Measurements from ENCODE around the gene GZMM.
"Not testable (repeated sequence)": the region's sequence is repeated elsewhere in the genome, so short reads cannot be mapped to it uniquely, and the experiment has no call there.

The GZMM gene

GRCh38 chr19:582497-583197 lies 38.8 kb downstream of the GZMM start:
- TF ChIP-seq CTCF (IDR thresholded peaks at IDR 0.05; ENCODE audit: control insufficient read depth, insufficient read depth, low read depth, low read length, missing control alignments), result no peak
- no peak overlapping the region for H3K4me3 ChIP-seq (ENCODE audit: control insufficient read depth, low read depth, low read length)
- no peak for DNase-seq (ENCODE audit: low read depth)

DNA sequence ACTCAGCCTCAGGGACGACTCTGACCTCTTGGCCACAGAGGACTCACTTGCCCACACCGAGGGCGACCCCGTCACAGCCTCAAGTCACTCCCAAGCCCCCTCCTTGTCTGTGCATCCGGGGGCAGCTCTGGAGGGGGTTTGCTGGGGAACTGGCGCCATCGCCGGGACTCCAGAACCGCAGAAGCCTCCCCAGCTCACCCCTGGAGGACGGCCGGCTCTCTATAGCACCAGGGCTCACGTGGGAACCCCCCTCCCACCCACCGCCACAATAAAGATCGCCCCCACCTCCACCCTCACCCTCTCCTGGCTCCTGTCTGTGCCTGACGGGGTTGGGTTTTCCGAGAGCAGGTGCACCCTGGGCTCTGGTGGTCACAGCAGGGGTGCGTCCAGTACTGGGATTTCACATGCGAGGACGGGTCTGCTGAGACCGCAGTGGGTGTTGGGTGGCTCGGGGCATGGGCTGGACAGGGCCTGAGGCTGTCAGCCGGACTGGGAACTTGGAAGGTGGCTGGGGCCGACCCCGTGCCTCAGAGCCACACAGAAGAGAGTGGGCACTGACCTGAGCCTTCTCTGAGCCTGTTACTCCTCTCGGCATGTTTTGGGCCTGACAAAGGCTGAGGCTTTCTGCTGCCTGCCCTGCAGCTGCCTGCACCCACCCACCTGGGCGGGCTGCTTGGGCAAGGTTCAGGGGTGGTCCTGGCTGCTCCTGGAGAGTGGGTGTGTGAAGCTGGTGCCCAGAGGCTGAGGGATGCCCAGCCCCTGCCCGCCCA lies 39.5 kb downstream of the GZMM start:
- no peak for DNase-seq (ENCODE audit: low read depth)
- no peak overlapping the region for H3K4me3 ChIP-seq (ENCODE audit: control insufficient read depth, low read depth, low read length)
- TF ChIP-seq CTCF (IDR thresholded peaks at IDR 0.05; ENCODE audit: control insufficient read depth, insufficient read depth, low read depth, low read length, missing control alignments), result no peak

DNA sequence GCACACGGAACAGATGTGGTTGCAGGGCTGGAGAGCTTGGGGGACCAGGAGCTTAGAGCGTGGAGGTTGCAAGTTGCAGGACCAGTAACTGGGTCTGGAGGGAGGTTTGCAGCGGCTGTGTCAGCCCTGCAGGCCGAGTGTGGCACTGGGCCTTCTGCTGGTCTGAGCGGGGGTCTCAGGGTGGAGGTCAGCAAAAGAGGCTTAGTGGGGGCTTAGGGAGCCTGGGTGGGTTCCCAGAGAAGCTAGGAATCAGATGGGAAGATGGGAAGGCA lies 40.1 kb downstream of the GZMM start:
- TF ChIP-seq CTCF (IDR thresholded peaks at IDR 0.05; ENCODE audit: control insufficient read depth, insufficient read depth, low read depth, low read length, missing control alignments), result no peak
- no peak for DNase-seq (ENCODE audit: low read depth)
- no peak overlapping the region for H3K4me3 ChIP-seq (ENCODE audit: control insufficient read depth, low read depth, low read length)

DNA sequence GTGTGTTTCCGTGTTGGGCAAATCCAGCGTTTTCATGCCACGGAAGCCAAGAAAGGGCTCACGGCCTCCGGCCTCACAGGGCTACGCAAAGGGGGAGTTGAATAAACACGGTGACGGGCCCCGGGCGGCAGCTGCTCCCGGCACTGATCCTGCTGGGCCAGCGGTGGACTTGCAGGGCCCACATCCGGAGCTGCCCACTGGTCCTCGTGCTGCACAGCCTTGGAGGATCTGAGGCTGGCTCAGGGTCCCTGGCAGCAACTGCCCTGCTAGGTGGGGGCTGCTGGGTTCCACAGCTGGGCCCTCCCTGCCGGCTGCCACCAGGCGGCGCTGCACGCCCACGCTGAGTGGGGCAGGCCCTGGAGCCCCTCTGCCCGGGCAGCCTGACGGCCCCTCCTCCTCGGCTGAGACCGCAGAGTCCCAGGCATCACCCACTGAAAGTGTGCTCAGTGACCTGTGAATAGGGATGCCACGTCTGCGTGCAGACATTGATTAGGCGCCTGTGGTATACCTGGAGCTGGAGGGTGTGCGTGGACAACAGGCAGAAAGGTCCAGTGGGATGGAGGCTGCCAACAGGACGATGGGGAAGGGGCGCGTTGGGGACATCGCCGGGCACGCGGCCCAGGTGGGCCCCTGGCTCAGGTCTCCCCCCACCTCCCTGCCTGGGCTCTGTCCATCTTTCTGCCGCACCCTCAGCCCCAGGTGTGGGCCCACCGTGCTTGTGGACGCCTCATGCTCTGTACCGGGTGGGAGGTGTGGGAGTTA lies 40.6 kb downstream of the GZMM start:
- no peak overlapping the region for H3K4me3 ChIP-seq (ENCODE audit: control insufficient read depth, low read depth, low read length)
- DNase-seq (ENCODE audit: low read depth), result no peak
- peak; percentile 86 for TF ChIP-seq CTCF (IDR thresholded peaks at IDR 0.05; ENCODE audit: control insufficient read depth, insufficient read depth, low read depth, low read length, missing control alignments)

DNA sequence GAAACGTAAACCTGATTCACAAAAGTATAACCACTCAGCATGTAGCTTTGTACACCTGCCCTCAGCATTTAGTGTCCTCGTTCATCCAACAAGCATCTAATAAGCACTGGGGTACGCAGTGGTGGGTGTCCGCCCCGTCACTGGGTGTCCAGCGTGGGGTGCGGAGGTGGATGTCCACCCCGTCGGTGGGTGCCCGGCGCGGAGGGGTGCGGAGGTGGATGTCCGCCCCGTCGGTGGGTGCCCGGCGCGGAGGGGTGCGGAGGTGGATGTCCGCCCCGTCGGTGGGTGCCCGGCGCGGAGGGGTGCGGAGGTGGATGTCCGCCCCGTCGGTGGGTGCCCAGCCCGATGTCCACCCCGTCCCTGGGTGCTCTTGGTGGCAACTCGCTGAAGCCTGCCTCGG lies 41.3 kb downstream of the GZMM start:
- H3K4me3 ChIP-seq (ENCODE audit: control insufficient read depth, low read depth, low read length); DNase-seq (ENCODE audit: low read depth): not testable (repeated sequence)

- H3K4me3 ChIP-seq (ENCODE audit: control insufficient read depth, low read depth, low read length), result no peak overlapping the region
- TF ChIP-seq CTCF (IDR thresholded peaks at IDR 0.05; ENCODE audit: control insufficient read depth, insufficient read depth, low read depth, low read length, missing control alignments), result no peak
- DNase-seq (ENCODE audit: low read depth), result no peak
These were observed 41.8 kb downstream of the GZMM start for GRCh38 chr19:585551-586110.

All from AG09309 (cell line).